ENCODE measurements around the gene BET1L. TPM values are rescaled to one million over a fixed set of nuclear protein-coding genes. Genes with fewer than 3 reads are reported as not detected.
"Not testable (repeated sequence)": the region's sequence is repeated elsewhere in the genome, so short reads cannot be mapped to it uniquely, and the experiment has no call there.

BET1L gene
- total and polyA plus RNA-seq, 4 experiments from 2014 or later: 61.9 to 129 (median 93.2) TPM

DNA sequence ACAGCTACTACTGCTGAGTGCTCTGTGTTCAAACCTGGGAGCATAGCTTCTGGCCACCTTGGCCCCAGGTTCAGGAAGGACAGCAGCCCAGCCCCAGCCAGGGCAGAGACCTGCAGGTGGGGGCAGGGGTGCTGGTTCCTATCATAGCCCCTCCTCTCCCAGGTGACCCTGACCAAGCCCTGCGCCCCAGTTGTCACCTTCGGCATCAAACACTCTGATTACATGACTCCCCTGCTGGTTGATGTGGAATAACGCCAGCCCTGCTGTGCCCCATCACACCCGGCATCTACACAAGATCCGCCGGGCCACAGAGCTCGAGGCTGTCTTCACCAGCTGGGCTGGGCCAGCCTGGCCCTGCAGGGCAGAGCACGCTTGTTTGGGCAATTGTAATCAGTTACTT is 7.4 kb downstream of the BET1L start:
- peaks cover 22 to 44% (median 29%) of the 10 kb centered on the region in 4 donors for H3K4me1 Mint-ChIP-seq
- intact Hi-C loops (cut with micrococcal nuclease): no loop called here
- H3K36me3 Mint-ChIP-seq: peaks cover 10 to 23% of the 10 kb centered on the region in 2 donors
- no peak overlapping the region for H3K4me3 Mint-ChIP-seq
- H3K9me3 Mint-ChIP-seq: no peaks in the 10 kb centered on the region
- Histone ChIP-seq H3K27ac (ENCODE audit: low read depth, low read length) (no peak overlapping the region), H3K9me3 (ENCODE audit: control insufficient read depth in 1 of 2, low read length in 2 of 2) (no peaks in the 10 kb centered on the region), H3K4me1 (ENCODE audit: insufficient read depth, low read length) (peaks cover 27% of the 10 kb centered on the region), H3K36me3 (ENCODE audit: insufficient read depth, low read length) (peaks cover 15% of the 10 kb centered on the region), H3K4me3 (ENCODE audit: low read length in 2 of 2) (no peak overlapping the region), H3K27me3 (ENCODE audit: insufficient read depth, low read length) (no peaks in the 10 kb centered on the region)
- no peak for DNase-seq
- CTCF ChIA-PET (ENCODE audit: partially characterized antibody): interaction anchor here (1.2 kb wide), 1 partner anchor 105 kb away, joined by 4 read pairs; no protein-coding TSS in a partner anchor
- H3K27ac Mint-ChIP-seq: no peak overlapping the region
- H3K27me3 Mint-ChIP-seq: peaks cover 0 to 1% of the 10 kb centered on the region in 2 donors
- POLR2A ChIA-PET (ENCODE audit: partially characterized antibody): interaction anchor here (0.7 to 3.5 kb wide), 4 partner anchors 7 to 159 kb away, joined by 3 to 22 read pairs (median 3); partner anchors contain the start of genes BET1L and RIC8A

DNA sequence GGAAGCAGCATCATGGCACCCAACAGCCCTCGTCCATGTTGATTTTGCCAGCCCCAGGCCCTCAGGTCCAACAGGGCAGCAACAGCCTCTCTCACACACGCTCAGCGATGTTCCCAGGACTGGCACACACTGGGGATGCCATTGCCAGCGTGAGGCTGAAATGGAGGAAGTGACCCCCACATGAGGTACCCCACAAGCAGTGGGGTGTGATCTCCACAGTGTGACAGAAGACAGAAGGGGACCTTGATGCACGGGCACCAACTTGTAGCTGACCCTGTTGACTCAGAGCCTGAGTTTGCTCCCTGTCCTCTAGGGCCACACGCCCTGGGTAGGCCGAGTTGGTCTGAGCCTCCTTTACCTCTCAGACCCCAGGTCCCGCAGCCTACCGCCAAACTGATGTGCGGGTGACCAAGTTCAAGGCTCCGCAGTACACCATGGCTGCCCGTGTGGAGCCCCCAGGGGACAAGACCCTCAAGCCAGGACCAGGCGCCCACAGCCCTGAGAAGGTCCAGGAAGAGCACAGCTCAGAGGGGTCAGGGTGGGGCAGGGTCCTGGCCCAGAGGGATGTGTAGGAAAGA is 8.1 kb downstream of the BET1L start:
- no peak overlapping the region for H3K4me3 ChIP-seq (ENCODE audit: low read length in 2 of 2)
- Mint-ChIP-seq H3K27ac (no peak overlapping the region), H3K27me3 (peaks cover 0 to 1% of the 10 kb centered on the region in 2 donors), H3K4me1 (peaks cover 22 to 37% (median 27%) of the 10 kb centered on the region in 4 donors), H3K36me3 (peaks cover 10 to 19% of the 10 kb centered on the region in 2 donors), H3K4me3 (no peak overlapping the region), H3K9me3 (no peaks in the 10 kb centered on the region)
- no peak overlapping the region for H3K27ac ChIP-seq (ENCODE audit: low read depth, low read length)
- H3K27me3 ChIP-seq (ENCODE audit: insufficient read depth, low read length): no peaks in the 10 kb centered on the region
- peaks cover 26% of the 10 kb centered on the region for H3K4me1 ChIP-seq (ENCODE audit: insufficient read depth, low read length)
- ChIA-PET CTCF (ENCODE audit: partially characterized antibody) (no interaction called here), POLR2A (ENCODE audit: partially characterized antibody) (interaction anchor here (1.3 to 3.5 kb wide), 2 partner anchors 8 to 160 kb away, joined by 3 to 22 read pairs; partner anchors contain the start of genes BET1L and RIC8A)
- no peaks in the 10 kb centered on the region for H3K9me3 ChIP-seq (ENCODE audit: control insufficient read depth in 1 of 2, low read length in 2 of 2)
- DNase-seq: no peak
- peaks cover 9% of the 10 kb centered on the region for H3K36me3 ChIP-seq (ENCODE audit: insufficient read depth, low read length)
- intact Hi-C loops (cut with micrococcal nuclease): no loop called here

DNA sequence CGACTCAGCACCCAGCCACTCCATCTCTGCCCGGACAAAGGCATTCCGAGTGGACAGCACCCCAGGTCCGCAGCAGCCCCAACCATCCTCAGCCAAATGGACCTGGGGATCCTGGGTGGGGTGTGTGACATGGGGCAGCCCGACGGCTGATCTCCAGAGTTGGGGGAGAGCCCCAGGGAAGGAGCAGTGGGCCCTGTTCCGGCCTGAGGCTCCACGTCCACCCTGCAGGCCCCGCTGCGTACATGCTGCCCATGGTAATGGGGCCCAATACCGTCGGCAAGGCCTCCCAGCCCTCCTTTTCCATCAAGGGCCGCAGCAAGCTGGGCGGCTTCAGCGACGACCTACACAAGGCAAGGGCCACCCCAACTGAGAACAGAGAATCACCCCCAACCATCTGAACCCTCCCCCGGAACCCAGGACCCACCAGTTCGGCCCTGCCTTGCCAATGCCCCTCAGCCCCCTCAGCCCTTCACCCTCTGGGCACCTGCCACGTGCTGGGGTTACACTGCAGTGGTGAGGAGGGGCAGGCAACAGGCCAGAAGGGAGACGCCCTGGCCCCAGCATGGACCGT is 8.9 kb downstream of the BET1L start:
- H3K4me3 Mint-ChIP-seq: no peak overlapping the region

DNA sequence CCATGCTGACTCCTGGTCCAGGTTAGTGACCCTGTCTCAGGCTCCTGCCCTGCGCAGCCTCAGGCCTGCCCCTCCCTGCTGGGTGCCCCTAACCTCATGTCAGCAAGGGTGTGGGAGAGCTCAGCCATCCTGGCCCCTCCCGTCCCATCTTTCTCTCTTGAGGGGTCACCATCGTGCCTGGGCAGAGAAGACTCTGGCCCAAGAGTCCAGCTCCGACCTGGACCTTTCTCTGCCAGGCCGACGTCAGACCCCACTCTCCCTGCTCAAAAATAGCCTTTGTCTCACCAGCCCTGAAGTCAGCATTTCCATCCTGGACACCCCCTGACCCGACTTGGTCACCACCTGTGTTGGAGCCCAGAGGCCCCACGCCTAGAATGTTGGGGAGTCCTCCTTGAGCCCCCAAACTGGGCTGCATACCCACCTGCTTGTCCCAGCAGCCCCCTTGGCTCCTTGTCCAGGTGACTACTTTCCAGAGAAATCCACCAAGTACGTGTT is 9.4 kb downstream of the BET1L start:
- Mint-ChIP-seq H3K4me1 (peaks cover 12 to 24% (median 15%) of the 10 kb centered on the region in 4 donors), H3K36me3 (peaks cover 4 to 6% of the 10 kb centered on the region in 2 donors), H3K4me3 (no peak overlapping the region), H3K27me3 (peaks cover 0 to 1% of the 10 kb centered on the region in 2 donors), H3K9me3 (no peaks in the 10 kb centered on the region), H3K27ac (peak overlapping the region in 3 of 7 donors; percentile 22 to 70 (median 46))
- Histone ChIP-seq H3K27ac (ENCODE audit: low read depth, low read length) (no peak overlapping the region), H3K27me3 (ENCODE audit: insufficient read depth, low read length) (no peaks in the 10 kb centered on the region), H3K4me1 (ENCODE audit: insufficient read depth, low read length) (peaks cover 15% of the 10 kb centered on the region), H3K9me3 (ENCODE audit: control insufficient read depth in 1 of 2, low read length in 2 of 2) (no peaks in the 10 kb centered on the region), H3K36me3 (ENCODE audit: insufficient read depth, low read length) (no peaks in the 10 kb centered on the region), H3K4me3 (ENCODE audit: low read length in 2 of 2) (no peak overlapping the region)
- no peak for DNase-seq
- intact Hi-C loops (cut with micrococcal nuclease): no loop called here
- POLR2A ChIA-PET (ENCODE audit: partially characterized antibody): interaction anchor here (1.0 to 3.5 kb wide), 2 partner anchors 9 to 70 kb away, joined by 3 to 22 read pairs; partner anchors contain the start of genes BET1L and RIC8A
- CTCF ChIA-PET (ENCODE audit: partially characterized antibody): interaction anchor here (1.2 kb wide), 1 partner anchor 53 kb away, joined by 4 read pairs; no protein-coding TSS in a partner anchor

More for the DNA sequence above, 8.9 kb downstream of the BET1L start:
- Mint-ChIP-seq H3K36me3 (peaks cover 4 to 12% of the 10 kb centered on the region in 2 donors), H3K4me1 (peaks cover 15 to 29% (median 20%) of the 10 kb centered on the region in 4 donors), H3K9me3 (no peaks in the 10 kb centered on the region), H3K27ac (peak overlapping the region in 2 of 7 donors; percentile 22 to 46), H3K27me3 (peaks cover 0 to 1% of the 10 kb centered on the region in 2 donors)
- no peak for DNase-seq
- intact Hi-C loops (cut with micrococcal nuclease): no loop called here
- no peaks in the 10 kb centered on the region for H3K9me3 ChIP-seq (ENCODE audit: control insufficient read depth in 1 of 2, low read length in 2 of 2)
- CTCF ChIA-PET (ENCODE audit: partially characterized antibody): no interaction called here
- H3K27me3 ChIP-seq (ENCODE audit: insufficient read depth, low read length): no peaks in the 10 kb centered on the region
- POLR2A ChIA-PET (ENCODE audit: partially characterized antibody): interaction anchor here (3.5 kb wide), 1 partner anchor 9 kb away, joined by 22 read pairs; the partner anchor contains the start of genes BET1L and RIC8A
- H3K27ac ChIP-seq (ENCODE audit: low read depth, low read length): no peak overlapping the region
- H3K36me3 ChIP-seq (ENCODE audit: insufficient read depth, low read length): peaks cover 1% of the 10 kb centered on the region
- peaks cover 20% of the 10 kb centered on the region for H3K4me1 ChIP-seq (ENCODE audit: insufficient read depth, low read length)
- no peak overlapping the region for H3K4me3 ChIP-seq (ENCODE audit: low read length in 2 of 2)

DNA sequence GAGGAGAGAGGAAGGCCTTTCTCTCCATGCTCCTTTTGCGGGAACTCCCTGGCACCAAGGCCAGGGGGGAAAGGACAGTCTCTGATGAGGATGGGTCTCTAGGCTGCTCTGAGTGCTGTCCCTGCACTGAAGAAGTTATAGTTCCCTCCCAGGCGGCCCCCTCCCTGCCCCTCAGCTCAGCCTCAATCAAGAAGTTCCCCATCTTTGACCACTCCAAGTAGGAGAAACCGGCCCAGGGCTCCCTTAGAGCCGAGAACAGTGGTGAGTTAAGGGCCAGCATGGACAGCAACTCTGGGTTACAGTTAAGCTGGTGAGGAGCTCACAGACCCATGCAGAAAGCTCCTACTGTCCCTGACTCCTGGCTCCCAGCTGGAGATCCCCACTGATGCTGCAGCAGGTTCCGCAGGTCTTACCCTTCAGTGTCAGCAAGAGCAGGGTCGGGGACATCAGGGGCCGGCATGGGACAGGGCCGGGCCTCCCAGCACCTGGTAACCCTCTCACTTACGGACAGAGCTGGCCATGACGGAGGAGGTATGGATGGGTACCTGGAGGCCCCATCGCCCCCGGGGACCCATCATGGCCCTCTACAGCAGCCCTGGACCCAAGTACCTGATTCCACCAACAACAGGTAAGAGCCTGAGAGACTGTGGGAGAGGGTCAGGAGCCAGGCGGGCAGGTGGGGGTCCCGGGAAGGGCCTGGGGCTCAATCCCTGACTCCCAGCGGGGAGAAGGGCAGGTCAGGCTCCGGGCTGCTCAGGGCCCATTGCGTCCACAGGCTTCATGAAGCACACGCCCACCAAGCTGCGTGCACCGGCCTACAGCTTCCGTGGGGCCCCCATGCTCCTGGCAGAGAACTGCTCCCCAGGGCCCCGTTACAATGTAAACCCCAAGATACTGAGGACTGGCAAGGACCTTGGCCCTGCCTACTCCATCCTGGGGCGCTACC is 10.1 kb downstream of the BET1L start:
- Mint-ChIP-seq H3K27ac (no peak overlapping the region), H3K36me3 (peaks cover 2 to 4% of the 10 kb centered on the region in 2 donors)
- no peak for DNase-seq

DNA sequence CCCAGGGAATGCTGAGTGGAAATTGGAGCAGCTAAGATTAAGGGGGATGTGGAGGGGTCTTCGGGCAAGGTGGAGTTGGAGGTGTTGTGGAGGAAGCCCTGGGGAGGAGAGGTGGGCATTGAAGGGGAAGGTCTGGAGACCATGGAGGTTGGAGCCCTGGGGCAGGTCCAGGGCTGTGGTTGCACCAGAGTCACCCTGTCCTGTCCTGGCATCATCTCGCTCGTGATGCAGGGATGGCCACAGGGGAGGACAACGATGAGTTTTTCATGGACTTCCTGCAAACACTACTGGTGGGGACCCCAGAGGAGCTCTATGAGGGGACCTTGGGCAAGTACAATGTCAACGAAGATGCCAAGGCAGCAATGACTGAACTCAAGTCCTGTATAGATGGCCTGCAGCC is 13.7 kb downstream of the BET1L start:
- H3K4me1 Mint-ChIP-seq: peaks cover 5 to 15% (median 11%) of the 10 kb centered on the region in 4 donors
- H3K36me3 Mint-ChIP-seq; H3K27me3 Mint-ChIP-seq; intact Hi-C loops (cut with micrococcal nuclease); H3K27ac Mint-ChIP-seq; H3K27ac ChIP-seq (ENCODE audit: low read depth, low read length); CTCF ChIA-PET (ENCODE audit: partially characterized antibody); POLR2A ChIA-PET (ENCODE audit: partially characterized antibody); H3K4me3 Mint-ChIP-seq; H3K27me3 ChIP-seq (ENCODE audit: insufficient read depth, low read length); H3K9me3 Mint-ChIP-seq; H3K4me3 ChIP-seq (ENCODE audit: low read length in 2 of 2); H3K36me3 ChIP-seq (ENCODE audit: insufficient read depth, low read length); H3K9me3 ChIP-seq (ENCODE audit: control insufficient read depth in 1 of 2, low read length in 2 of 2): not testable (repeated sequence)
- H3K4me1 ChIP-seq (ENCODE audit: insufficient read depth, low read length): peaks cover 11% of the 10 kb centered on the region
- DNase-seq: peak in 1 of 5 donors; percentile 23

More for the DNA sequence above, 10.1 kb downstream of the BET1L start:
- H3K27me3 Mint-ChIP-seq: peaks cover 0 to 1% of the 10 kb centered on the region in 2 donors
- ChIA-PET CTCF (ENCODE audit: partially characterized antibody) (interaction anchor here (1.2 kb wide), 1 partner anchor 54 kb away, joined by 4 read pairs; no protein-coding TSS in a partner anchor), POLR2A (ENCODE audit: partially characterized antibody) (interaction anchor here (1.0 to 3.5 kb wide), 2 partner anchors 10 to 71 kb away, joined by 3 to 22 read pairs; partner anchors contain the start of genes BET1L and RIC8A)
- no peak overlapping the region for H3K4me3 Mint-ChIP-seq
- Histone ChIP-seq H3K27ac (ENCODE audit: low read depth, low read length) (no peak overlapping the region), H3K4me3 (ENCODE audit: low read length in 2 of 2) (no peak overlapping the region), H3K27me3 (ENCODE audit: insufficient read depth, low read length) (no peaks in the 10 kb centered on the region), H3K4me1 (ENCODE audit: insufficient read depth, low read length) (peaks cover 11% of the 10 kb centered on the region), H3K36me3 (ENCODE audit: insufficient read depth, low read length) (no peaks in the 10 kb centered on the region), H3K9me3 (ENCODE audit: control insufficient read depth in 1 of 2, low read length in 2 of 2) (no peaks in the 10 kb centered on the region)
- intact Hi-C loops (cut with micrococcal nuclease): no loop called here
- no peaks in the 10 kb centered on the region for H3K9me3 Mint-ChIP-seq
- H3K4me1 Mint-ChIP-seq: peaks cover 8 to 20% (median 11%) of the 10 kb centered on the region in 4 donors
